NCI-H1048 (cell line): ENCODE data around the gene PLD6.

Source experiments
- DNase-seq: peaks from one replicate; lab custom pipeline; 2025; lab: John Stamatoyannopoulos, UW

PLD6 gene

GRCh38 chr17:17227608-17228520 is 21.7 kb upstream of the PLD6 start:
- no peak for DNase-seq

- DNase-seq = no peak
Observed at GRCh38 chr17:17226451-17227265, 20.5 kb upstream of the PLD6 start.

GRCh38 chr17:17225901-17226300 is 19.8 kb upstream of the PLD6 start:
- no peak for DNase-seq

GRCh38 chr17:17224137-17224536 is 18.0 kb upstream of the PLD6 start:
- no peak for DNase-seq

GRCh38 chr17:17223736-17224135 is 17.6 kb upstream of the PLD6 start:
- DNase-seq = no peak

GRCh38 chr17:17221329-17221728 is 15.2 kb upstream of the PLD6 start:
- DNase-seq = no peak

GRCh38 chr17:17220529-17220928 is 14.4 kb upstream of the PLD6 start:
- DNase-seq = no peak

GRCh38 chr17:17217995-17218394 is 11.9 kb upstream of the PLD6 start:
- DNase-seq = no peak

GRCh38 chr17:17216776-17217175 is 10.6 kb upstream of the PLD6 start:
- no peak for DNase-seq

GRCh38 chr17:17216236-17216635 is 10.1 kb upstream of the PLD6 start:
- no peak for DNase-seq

- DNase-seq = no peak
Observed at GRCh38 chr17:17215575-17215974, 9.4 kb upstream of the PLD6 start.

- DNase-seq = no peak
Observed at GRCh38 chr17:17214646-17215436, 8.7 kb upstream of the PLD6 start.

GRCh38 chr17:17213775-17214174 is 7.6 kb upstream of the PLD6 start:
- no peak for DNase-seq

- DNase-seq = peak; percentile 33
Observed at GRCh38 chr17:17207998-17208397, 1.9 kb upstream of the PLD6 start.

GRCh38 chr17:17206913-17207335 is 791 bp upstream of the PLD6 start:
- no peak for DNase-seq

GRCh38 chr17:17205368-17206123 is 587 bp downstream of the PLD6 start:
- no peak for DNase-seq

- DNase-seq = no peak
Observed at GRCh38 chr17:17204635-17205231, 1.4 kb downstream of the PLD6 start.

- no peak for DNase-seq
Observed at GRCh38 chr17:17204041-17204591, 2.0 kb downstream of the PLD6 start.

GRCh38 chr17:17203173-17203730 is 2.9 kb downstream of the PLD6 start:
- no peak for DNase-seq

- DNase-seq = no peak
Observed at GRCh38 chr17:17201907-17202306, 4.2 kb downstream of the PLD6 start.
